Stimulated activated naive B cell treated with anti-CD40 and anti-IgM and Interleukin-4, amounts not matched to agents 10 μg/mL and 1 μg/mL and 100 μg/mL, for 72 hours (primary cell): ENCODE measurements around the gene BFSP2.
"Not testable (repeated sequence)": the region's sequence is repeated elsewhere in the genome, so short reads cannot be mapped to it uniquely, and the experiment has no call there.

Experiments
- ATAC-seq, 2 donors: fragments of 150-1000 bp; cut with Tn5 transposase; replicated peaks; 2 replicates each; pipeline ENCODE4 v1.10.0; 2021; ENCODE audit warnings: moderate library complexity in 1 of 2
- DNase-seq: peaks from one replicate; pipeline ENCODE4 v3.0.0; 2021
- H3K27ac Mint-ChIP-seq: one replicate; pipeline ENCODE4 v1.8.0; 2022; ENCODE audit warnings: mild to moderate bottlenecking, mixed read lengths
- H3K27me3 Mint-ChIP-seq, 2 donors: one replicate each; pipeline ENCODE4 v1.8.0; 2022; ENCODE audit warnings: mixed read lengths in 2 of 2
- H3K36me3 Mint-ChIP-seq, 2 donors: one replicate each; pipeline ENCODE4 v1.8.0; 2022; ENCODE audit warnings: mixed read lengths in 2 of 2, mild to moderate bottlenecking in 1 of 2
- H3K4me1 Mint-ChIP-seq, 2 donors: one replicate each; pipeline ENCODE4 v1.8.0; 2022; ENCODE audit warnings: mixed read lengths in 2 of 2, mild to moderate bottlenecking in 1 of 2
- H3K4me3 Mint-ChIP-seq, 2 donors: one replicate each; pipeline ENCODE4 v1.8.0; 2022; ENCODE audit warnings: mild to moderate bottlenecking in 2 of 2, mixed read lengths in 2 of 2, moderate library complexity in 1 of 2
- H3K9me3 Mint-ChIP-seq, 2 donors: one replicate each; pipeline ENCODE4 v1.8.0; 2022; ENCODE audit warnings: mixed read lengths in 2 of 2, mild to moderate bottlenecking in 1 of 2

Gene BFSP2

DNA sequence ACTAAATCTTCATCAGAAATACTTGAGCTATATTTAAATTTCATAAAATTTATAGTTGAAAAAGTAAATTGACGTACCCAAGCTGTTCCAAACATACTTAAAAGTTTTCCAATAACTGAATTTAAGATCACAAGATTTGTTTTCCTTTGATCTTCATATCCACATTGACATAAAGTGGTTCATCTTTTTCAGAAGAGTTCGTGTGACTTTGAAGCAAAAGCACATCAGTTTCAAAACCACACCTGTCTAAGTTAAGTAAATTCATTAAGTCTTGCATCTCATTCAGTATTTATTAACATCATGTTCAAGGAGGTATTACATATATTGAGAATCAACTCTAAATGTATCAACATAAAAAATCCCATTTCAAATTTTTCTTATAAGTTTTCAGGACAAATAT is 79.5 kb downstream of the BFSP2 start:
- no peaks in the 10 kb centered on the region for H3K27me3 Mint-ChIP-seq
- peaks cover 0 to 3% of the 10 kb centered on the region in 2 donors for H3K36me3 Mint-ChIP-seq
- ATAC-seq: no peak
- no peak for DNase-seq
- peaks cover 0 to 2% of the 10 kb centered on the region in 2 donors for H3K9me3 Mint-ChIP-seq
- no peak overlapping the region for H3K4me3 Mint-ChIP-seq
- peaks cover 55 to 68% of the 10 kb centered on the region in 2 donors for H3K4me1 Mint-ChIP-seq
- H3K27ac Mint-ChIP-seq: no peak overlapping the region

DNA sequence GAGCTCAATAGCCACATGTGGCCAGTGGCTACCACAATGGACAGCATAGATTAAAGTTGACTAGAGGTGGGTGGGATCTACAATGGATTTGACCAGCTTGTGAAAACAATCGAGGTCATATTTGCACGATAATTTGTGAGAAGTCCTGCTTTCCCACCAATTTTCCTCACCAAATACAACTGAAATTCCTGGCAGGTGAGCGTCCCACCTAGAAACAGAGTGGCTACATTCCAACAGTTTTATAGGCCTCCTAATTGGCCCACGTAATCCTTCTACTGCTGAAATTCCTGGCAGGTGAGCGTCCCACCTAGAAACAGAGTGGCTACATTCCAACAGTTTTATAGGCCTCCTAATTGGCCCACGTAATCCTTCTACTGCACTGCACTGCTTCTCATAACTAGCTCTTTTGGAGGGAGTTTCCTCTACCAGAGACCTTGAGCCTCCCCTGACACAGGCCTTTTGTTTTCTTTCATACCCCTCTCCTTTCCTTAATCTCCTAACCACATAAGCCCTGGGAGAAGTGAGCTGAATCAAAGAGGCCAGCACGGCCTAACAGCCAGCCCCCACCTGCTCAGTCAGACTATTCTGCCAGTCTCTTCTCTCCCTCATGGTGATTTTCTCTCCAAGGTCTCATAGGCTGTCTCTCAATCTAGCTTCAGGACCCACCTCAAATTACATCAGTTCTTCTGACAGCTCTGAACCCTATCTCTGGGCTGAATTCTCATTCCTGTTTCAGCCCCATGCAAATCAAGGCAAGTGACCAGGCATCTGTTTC is 80.2 kb downstream of the BFSP2 start:
- Mint-ChIP-seq H3K4me3 (peak overlapping the region in 1 of 2 donors; percentile 8), H3K27ac (peak overlapping the region; percentile 76), H3K4me1 (peaks cover 48 to 61% of the 10 kb centered on the region in 2 donors), H3K9me3 (peaks cover 3 to 4% of the 10 kb centered on the region in 2 donors), H3K27me3 (no peaks in the 10 kb centered on the region), H3K36me3 (peaks cover 0 to 3% of the 10 kb centered on the region in 2 donors)
- no peak for DNase-seq
- ATAC-seq: no peak

DNA sequence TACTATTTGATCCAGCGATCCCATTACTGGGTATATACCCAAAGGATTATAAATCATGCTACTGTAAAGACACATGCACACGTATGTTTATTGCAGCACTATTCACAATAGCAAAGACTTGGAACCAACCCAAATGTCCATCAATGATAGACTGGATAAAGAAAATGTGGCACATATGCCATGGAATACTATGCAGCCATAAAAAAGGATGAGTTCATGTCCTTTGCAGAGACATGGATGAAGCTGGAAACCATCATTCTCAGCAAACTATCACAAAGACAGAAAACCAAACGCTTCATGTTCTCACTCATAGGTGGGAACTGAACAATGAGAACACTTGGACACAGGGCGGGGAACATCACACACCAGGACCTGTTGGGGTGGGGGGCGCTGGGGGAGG is 82.6 kb downstream of the BFSP2 start:
- H3K27me3 Mint-ChIP-seq, H3K4me3 Mint-ChIP-seq, ATAC-seq, H3K36me3 Mint-ChIP-seq, H3K9me3 Mint-ChIP-seq, DNase-seq, H3K27ac Mint-ChIP-seq: not testable (repeated sequence)
- peaks cover 25 to 37% of the 10 kb centered on the region in 2 donors for H3K4me1 Mint-ChIP-seq

DNA sequence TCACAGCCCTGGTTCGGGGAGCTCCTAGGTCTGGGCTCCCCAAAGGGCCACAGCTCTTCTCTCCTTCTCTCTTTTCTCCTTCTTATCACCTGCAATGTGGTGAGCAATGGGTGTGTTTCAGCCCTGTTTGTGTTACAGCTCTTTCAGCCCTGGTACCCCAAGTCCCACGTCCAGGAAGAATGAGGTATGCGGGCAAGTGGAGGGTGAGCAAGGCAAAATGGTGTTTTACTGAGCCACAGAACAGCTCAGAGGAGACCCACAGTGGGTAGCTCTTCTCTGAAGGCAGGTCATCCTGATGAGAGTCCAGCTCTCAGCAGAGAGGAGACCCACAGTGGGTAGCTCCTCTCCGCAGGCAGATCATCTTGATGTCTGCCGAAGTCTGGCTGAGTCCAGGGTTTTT is 86.8 kb downstream of the BFSP2 start:
- Mint-ChIP-seq H3K27ac (peak overlapping the region; percentile 59), H3K36me3 (peaks cover 2 to 6% of the 10 kb centered on the region in 2 donors), H3K27me3 (no peaks in the 10 kb centered on the region), H3K4me3 (no peak overlapping the region), H3K4me1 (peaks cover 20 to 36% of the 10 kb centered on the region in 2 donors), H3K9me3 (peaks cover 6 to 7% of the 10 kb centered on the region in 2 donors)
- DNase-seq: no peak
- ATAC-seq: no peak

DNA sequence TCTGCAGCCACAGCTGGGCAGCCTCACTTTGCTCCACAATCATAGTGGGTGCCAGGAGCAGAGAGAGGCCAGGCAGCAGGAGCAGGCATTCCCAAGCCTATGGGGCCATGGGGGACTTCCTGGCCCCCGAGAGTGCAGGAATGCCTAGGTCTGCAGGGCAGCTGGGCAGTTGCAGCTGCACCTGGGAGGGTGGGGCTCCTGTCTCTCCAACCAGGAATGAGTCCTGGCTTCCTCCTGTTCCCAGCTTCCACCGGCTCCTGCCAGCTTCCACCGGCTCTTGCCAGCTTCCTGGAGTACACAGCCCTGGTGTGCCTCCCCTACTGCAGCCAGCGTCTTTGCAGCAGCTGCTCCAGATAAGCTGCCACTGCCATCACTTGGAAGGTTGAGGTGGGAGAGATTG is 87.3 kb downstream of the BFSP2 start:
- ATAC-seq (no peak), DNase-seq (no peak)
- Mint-ChIP-seq H3K27me3 (no peaks in the 10 kb centered on the region), H3K4me3 (no peak overlapping the region), H3K36me3 (peaks cover 2 to 6% of the 10 kb centered on the region in 2 donors), H3K4me1 (peaks cover 22 to 36% of the 10 kb centered on the region in 2 donors), H3K9me3 (peaks cover 6 to 7% of the 10 kb centered on the region in 2 donors), H3K27ac (no peak overlapping the region)

DNA sequence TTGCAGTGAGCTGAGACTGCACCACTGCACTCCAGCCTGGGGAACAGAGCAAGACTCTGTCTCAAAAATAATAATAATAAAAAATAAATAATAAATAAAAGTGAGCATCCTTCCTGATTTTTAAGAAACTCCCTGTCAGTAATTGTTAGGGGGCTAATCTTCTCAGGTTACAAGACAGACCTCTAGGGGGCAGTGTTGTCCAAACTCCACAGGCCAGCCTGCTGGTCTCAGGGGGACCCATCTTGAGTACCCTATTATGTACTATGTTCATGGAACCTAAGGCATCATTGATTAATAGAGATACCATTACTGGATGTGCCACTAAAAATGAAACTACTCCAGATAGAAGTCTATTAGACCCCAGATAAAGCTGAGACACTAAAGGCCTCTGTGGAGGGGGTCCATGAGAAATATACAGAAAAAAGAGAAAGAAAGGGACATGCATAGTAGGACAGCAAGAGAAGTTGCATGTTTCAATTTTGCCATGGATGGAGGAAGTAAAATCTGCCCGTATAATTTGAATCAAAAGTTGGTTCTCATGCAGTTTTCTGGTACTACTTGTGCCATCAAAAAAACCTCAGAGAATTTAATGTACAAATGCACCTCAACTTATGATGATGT is 88.2 kb downstream of the BFSP2 start:
- ATAC-seq: peak in 1 of 2 donors; percentile 17
- H3K36me3 Mint-ChIP-seq: peaks cover 2 to 6% of the 10 kb centered on the region in 2 donors
- no peak overlapping the region for H3K4me3 Mint-ChIP-seq

DNA sequence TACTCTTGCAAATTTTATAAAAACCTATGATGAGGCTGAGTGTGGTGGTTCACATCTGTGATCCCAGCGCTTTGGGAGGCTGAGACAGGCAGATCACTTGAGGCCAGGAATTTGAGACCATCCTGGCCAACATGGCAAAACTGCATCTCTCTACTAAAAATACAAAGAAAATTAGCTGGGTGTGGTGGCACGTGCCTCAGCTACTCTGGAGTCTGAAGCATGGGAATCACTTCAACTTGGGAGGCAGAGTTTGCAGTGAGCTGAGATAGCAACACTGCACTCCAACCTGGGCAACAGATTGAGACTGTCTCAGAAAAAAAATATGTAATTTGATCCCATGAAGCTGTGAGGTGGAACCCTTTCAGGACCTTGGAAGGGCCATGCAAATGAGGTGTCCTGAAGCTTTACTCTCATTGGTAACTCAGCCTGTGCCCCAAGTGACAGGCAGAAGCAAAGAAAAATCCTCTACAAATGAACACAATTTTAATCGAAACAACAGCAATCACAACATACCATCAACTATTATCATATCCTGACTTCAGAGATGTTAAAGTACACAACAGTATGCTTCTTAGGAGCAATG is 89.0 kb downstream of the BFSP2 start:
- no peak for ATAC-seq
- Mint-ChIP-seq H3K36me3 (peaks cover 2 to 3% of the 10 kb centered on the region in 2 donors), H3K27me3 (no peaks in the 10 kb centered on the region), H3K27ac (no peak overlapping the region), H3K9me3 (peaks cover 5 to 7% of the 10 kb centered on the region in 2 donors), H3K4me1 (peaks cover 27 to 45% of the 10 kb centered on the region in 2 donors), H3K4me3 (no peak overlapping the region)
- DNase-seq: no peak

More for the DNA sequence above, 88.2 kb downstream of the BFSP2 start:
- H3K27me3 Mint-ChIP-seq: no peaks in the 10 kb centered on the region
- H3K27ac Mint-ChIP-seq: no peak overlapping the region
- DNase-seq: no peak
- peaks cover 27 to 44% of the 10 kb centered on the region in 2 donors for H3K4me1 Mint-ChIP-seq
- peaks cover 6 to 7% of the 10 kb centered on the region in 2 donors for H3K9me3 Mint-ChIP-seq

DNA sequence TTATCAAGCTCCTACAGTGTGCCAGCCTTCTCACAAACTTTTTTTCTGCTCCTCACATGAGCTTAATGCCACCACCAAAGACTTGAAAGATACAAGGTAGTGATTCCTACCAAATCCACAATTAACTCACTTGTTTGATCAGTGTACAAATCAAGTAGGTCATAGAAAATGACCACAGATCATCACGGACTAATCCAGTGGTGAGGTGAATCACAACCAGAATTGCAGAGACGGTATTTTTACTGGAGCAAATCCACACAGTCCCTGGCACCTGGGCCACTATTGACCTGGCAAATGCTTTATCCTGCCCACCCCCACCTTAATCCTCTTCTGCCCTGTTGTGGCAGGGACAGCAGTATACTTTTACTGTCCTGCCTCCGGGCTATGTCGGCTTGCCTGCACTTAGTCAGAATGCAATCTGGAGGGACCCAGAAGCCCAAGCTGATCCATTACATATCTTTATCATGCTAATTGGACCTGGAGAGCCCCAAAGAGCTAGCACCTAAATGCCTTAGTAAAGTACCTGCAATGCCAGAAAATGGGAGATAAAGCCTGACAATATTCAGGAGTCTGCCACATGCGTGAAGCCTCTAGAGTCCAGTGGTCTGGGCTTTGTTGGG is 89.7 kb downstream of the BFSP2 start:
- Mint-ChIP-seq H3K4me3 (no peak overlapping the region), H3K9me3 (peaks cover 5 to 7% of the 10 kb centered on the region in 2 donors), H3K4me1 (peaks cover 26 to 45% of the 10 kb centered on the region in 2 donors), H3K27me3 (no peaks in the 10 kb centered on the region), H3K36me3 (peaks cover 2 to 3% of the 10 kb centered on the region in 2 donors), H3K27ac (no peak overlapping the region)
- ATAC-seq: no peak
- no peak for DNase-seq

DNA sequence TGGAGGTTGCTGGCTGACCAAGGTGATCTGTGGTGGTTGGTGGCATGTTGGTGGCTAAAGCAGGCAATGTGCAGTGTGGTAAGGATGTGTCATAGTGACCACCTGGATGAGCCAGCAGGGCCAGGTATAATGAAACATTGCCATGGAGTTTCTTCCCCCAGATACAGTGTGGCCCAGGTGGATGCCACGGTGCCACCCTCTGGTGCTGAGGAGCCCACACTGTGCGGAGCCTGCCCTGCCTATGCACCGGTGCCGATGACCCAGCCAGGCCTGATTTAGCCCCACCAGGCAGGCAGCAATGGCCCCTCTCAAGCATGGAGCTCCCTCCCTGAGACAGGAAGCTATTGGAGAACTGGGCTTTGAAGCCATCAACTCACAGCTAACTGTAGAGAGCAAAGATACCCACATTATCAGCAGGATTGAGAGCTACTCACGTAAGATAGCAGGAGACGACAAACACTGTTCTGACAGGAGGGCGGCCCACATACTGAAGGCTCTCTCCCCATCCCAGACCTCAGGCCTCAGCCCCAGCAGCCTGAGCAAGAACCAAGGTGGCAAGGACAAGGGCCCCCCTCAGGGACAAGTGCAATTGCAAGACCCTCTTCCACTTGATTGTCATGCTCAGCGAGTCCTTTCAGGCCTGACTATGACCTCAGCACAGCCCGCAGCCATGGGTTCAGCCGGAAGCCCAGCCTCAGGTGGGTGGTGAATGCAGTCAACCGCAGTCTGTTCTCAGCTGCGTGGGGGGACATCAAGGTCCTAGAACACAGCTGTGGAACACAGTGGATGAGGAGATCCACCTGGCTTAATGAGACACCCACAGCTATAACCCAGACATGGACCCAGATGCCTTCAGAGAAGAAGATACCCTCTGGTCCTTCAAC is 90.9 kb downstream of the BFSP2 start:
- peaks cover 3 to 4% of the 10 kb centered on the region in 2 donors for H3K9me3 Mint-ChIP-seq
- peaks cover 2 to 3% of the 10 kb centered on the region in 2 donors for H3K36me3 Mint-ChIP-seq
- peaks cover 26 to 45% of the 10 kb centered on the region in 2 donors for H3K4me1 Mint-ChIP-seq
- DNase-seq (peak; percentile 73), ATAC-seq (peak; percentile 97 to 98)
- H3K4me3 Mint-ChIP-seq: peak overlapping the region; percentile 71 to 74
- H3K27me3 Mint-ChIP-seq: no peaks in the 10 kb centered on the region
- peak overlapping the region; percentile 85 for H3K27ac Mint-ChIP-seq

DNA sequence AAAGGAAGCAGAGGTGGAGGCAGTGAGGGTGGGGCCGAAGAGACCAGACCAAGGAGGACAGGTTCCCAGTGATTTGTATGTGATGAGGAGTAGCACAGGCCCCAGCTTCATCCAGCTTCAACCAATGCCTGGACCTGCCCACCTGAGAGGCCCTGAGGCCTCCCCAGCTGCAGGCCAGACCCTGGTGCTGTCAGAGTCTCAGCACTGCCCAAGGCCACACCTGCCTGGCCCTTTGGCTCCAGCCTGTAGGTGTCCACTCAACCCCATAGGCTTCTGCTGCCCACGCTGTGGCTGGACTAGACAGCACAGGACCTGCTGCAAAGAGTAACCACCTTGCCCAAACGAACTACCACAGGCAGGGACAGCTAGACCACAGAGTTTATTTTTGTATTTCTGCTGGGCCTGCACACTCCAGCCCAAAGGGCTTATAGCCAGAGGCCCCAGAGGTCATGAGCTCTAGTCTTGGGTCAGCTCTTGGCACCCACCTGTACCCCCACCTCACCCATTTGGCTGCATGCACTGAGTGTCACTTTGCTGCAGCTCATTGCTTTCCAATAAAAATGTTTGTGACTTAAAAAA is 91.7 kb downstream of the BFSP2 start:
- H3K9me3 Mint-ChIP-seq: peaks cover 2 to 3% of the 10 kb centered on the region in 2 donors
- H3K36me3 Mint-ChIP-seq: peaks cover 2% of the 10 kb centered on the region in 2 donors
- peak overlapping the region; percentile 85 for H3K27ac Mint-ChIP-seq
- ATAC-seq (peak; percentile 1 to 10), DNase-seq (no peak)
- no peaks in the 10 kb centered on the region for H3K27me3 Mint-ChIP-seq
- peaks cover 26 to 45% of the 10 kb centered on the region in 2 donors for H3K4me1 Mint-ChIP-seq
- H3K4me3 Mint-ChIP-seq: peak overlapping the region; percentile 71 to 74

DNA sequence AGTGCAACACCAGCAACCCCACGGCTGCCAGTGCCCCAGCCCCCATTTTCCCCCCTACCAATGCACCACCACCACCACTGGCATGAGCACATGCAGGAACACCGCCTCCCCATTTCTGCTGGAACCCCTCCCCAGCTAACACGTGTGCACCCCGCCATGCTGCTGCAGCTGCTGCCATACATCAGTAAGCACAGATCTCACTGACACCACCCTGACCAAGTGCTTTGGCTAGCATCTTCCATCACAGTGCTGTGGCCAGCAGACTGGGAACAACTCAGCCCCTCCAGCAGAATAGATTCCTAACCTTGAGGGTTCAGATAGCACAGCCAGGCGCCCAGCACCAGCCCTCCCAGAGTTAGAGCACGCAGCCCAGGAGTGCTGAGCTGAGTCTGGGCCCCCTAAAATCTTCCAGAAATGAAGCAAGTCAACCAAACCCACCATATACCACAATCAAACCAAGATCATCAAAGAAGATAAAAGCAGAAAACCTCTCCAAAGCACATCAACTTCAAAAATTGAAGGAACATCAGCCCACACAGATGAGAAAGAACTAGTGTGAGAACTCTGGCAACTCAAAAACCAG is 92.4 kb downstream of the BFSP2 start:
- Mint-ChIP-seq H3K4me3 (peak overlapping the region in 1 of 2 donors; percentile 31), H3K27ac (peak overlapping the region; percentile 70), H3K36me3 (peaks cover 0 to 2% of the 10 kb centered on the region in 2 donors), H3K4me1 (peaks cover 26 to 45% of the 10 kb centered on the region in 2 donors), H3K9me3 (no peaks in the 10 kb centered on the region), H3K27me3 (no peaks in the 10 kb centered on the region)
- DNase-seq (no peak), ATAC-seq (no peak)

DNA sequence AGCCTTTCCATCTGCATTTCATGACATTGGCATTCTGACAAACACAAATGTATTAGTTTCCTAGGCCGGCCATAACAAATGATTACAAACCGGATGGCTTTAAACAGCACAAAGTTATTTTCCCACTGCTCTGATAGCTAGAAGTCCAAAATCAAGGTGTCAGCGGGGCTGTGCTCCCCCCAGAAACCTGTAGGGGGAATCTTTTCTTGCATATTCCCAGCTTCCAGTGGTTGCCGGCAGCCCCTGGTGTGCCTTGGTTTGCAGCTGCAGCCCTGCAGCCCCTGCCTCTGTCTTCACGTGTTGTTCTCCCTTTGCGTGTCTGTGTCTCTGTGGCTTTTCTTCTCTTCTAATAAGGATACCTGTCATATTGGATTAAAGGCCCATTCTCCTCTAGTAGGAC is 94.6 kb downstream of the BFSP2 start:
- Mint-ChIP-seq H3K27me3 (no peaks in the 10 kb centered on the region), H3K9me3 (no peaks in the 10 kb centered on the region), H3K4me1 (peaks cover 21 to 37% of the 10 kb centered on the region in 2 donors), H3K4me3 (no peak overlapping the region), H3K27ac (no peak overlapping the region), H3K36me3 (peaks cover 0 to 2% of the 10 kb centered on the region in 2 donors)
- ATAC-seq (no peak), DNase-seq (no peak)

DNA sequence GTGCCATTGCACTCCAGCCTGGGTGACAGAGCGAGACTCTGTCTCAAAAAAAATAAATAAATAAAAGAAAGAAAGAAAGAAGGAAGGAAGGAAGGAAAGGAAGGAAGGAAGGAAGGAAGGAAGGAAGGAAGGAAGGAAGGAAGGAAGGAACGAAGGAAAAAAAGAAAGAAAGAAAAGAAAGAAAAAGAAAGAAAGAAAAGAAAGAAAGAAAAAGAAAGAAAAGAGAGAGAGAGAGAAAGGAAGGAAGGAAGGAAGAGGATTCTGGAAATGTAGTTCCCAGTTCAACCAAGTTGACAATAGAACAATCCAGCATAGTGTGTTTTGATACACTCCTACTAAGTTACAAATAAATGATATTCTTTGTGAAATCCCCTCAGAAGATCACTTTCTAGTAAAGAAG is 102.7 kb downstream of the BFSP2 start:
- ATAC-seq, DNase-seq, H3K27ac Mint-ChIP-seq, H3K36me3 Mint-ChIP-seq, H3K4me3 Mint-ChIP-seq, H3K9me3 Mint-ChIP-seq, H3K27me3 Mint-ChIP-seq: not testable (repeated sequence)
- H3K4me1 Mint-ChIP-seq: peaks cover 13 to 15% of the 10 kb centered on the region in 2 donors
